Gastroesophageal sphincter (tissue), 3 donors: ENCODE data around the gene SLC8A2.

ENCODE experiments used
- EP300 ChIP-seq: sonication (generic); formaldehyde crosslinking; IDR thresholded peaks from one replicate; pipeline ENCODE4 v1.6.1; 2017; ENCODE audit warnings: antibody characterized with exemption, mild to moderate bottlenecking
- POLR2A ChIP-seq, 2 donors: fragments of 450-650 bp; IDR thresholded peaks; one replicate each; pipeline ENCODE4 v1.6.1; 2017; ENCODE audit warnings: antibody characterized with exemption in 2 of 2, mild to moderate bottlenecking in 2 of 2, moderate library complexity in 1 of 2
- POLR2AphosphoS5 ChIP-seq: sonication (generic); formaldehyde crosslinking; IDR thresholded peaks from one replicate; pipeline ENCODE4 v1.6.1; 2017; ENCODE audit warnings: antibody characterized with exemption
- TF ChIP-seq, protein P1 (sequence below), 4 experiments: fragments of 200-600 bp in 2 of 4; fragments of 450-650 bp in 2 of 4; sonication (generic) in 1 of 4; IDR thresholded peaks; one replicate each; pipeline ENCODE4 v1.5.1; 2017 to 2019; ENCODE audit warnings: antibody characterized with exemption in 4 of 4, mild to moderate bottlenecking in 2 of 4, moderate library complexity in 2 of 4

DNA sequence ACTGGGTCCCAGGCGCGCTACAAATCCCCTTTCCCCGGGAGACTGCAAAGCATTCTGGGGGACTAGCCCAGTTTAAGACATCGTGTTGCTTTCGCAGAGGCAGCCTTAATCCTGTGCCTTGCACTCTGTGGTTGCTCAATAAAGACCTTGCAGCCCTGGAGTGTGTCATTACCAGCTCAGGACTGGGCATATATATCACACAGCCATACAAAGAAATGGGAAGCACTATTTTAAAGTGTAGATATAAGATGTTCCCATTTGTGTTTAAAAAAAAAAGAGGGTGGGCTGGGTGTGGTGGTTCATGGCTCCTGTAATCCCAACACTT, 32.1 kb upstream of the SLC8A2 start:
- no peak for TF ChIP-seq EP300
- TF ChIP-seq, protein P1, sequence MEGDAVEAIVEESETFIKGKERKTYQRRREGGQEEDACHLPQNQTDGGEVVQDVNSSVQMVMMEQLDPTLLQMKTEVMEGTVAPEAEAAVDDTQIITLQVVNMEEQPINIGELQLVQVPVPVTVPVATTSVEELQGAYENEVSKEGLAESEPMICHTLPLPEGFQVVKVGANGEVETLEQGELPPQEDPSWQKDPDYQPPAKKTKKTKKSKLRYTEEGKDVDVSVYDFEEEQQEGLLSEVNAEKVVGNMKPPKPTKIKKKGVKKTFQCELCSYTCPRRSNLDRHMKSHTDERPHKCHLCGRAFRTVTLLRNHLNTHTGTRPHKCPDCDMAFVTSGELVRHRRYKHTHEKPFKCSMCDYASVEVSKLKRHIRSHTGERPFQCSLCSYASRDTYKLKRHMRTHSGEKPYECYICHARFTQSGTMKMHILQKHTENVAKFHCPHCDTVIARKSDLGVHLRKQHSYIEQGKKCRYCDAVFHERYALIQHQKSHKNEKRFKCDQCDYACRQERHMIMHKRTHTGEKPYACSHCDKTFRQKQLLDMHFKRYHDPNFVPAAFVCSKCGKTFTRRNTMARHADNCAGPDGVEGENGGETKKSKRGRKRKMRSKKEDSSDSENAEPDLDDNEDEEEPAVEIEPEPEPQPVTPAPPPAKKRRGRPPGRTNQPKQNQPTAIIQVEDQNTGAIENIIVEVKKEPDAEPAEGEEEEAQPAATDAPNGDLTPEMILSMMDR (IDR thresholded peaks at IDR 0.05), result no peak
- no peak for TF ChIP-seq POLR2A (IDR thresholded peaks at IDR 0.05)
- TF ChIP-seq POLR2AphosphoS5, result no peak
